Fibroblast of skin of right quadriceps (primary cell): ENCODE measurements around the gene ENTPD5.
"Not testable (repeated sequence)": the region's sequence is repeated elsewhere in the genome, so short reads cannot be mapped to it uniquely, and the experiment has no call there.

Experiments used
- DNase-seq: peaks from one replicate; pipeline ENCODE4 v3.0.0-alpha.2; 2013

The ENTPD5 gene

GRCh38 chr14:73998726-73999125 is 20.4 kb downstream of the ENTPD5 start:
- DNase-seq = no peak

DNA sequence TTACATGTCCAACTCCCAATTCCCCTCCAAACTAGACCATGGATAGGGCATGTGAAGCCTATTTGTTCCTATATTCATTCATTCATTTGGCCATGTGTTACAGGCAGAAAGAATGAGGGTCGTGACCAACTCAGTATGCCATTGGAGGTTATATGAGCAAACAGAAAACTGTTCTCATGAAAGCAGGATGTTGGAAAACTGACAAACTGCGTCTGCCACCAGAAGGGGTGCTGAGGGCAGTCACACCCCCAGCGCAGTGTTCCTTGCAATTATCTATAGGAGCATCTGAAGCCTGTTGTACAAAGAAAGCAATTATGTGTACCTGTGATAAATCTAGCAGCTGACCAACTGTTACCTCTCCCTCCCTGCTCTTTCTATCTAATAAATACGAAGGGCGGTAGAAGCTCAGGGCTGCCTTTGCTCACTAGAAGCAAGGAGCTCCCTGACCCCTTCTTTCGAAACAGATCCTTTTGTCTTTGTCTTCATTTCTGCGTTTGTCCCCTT is 21.1 kb downstream of the ENTPD5 start:
- DNase-seq = no peak

DNA sequence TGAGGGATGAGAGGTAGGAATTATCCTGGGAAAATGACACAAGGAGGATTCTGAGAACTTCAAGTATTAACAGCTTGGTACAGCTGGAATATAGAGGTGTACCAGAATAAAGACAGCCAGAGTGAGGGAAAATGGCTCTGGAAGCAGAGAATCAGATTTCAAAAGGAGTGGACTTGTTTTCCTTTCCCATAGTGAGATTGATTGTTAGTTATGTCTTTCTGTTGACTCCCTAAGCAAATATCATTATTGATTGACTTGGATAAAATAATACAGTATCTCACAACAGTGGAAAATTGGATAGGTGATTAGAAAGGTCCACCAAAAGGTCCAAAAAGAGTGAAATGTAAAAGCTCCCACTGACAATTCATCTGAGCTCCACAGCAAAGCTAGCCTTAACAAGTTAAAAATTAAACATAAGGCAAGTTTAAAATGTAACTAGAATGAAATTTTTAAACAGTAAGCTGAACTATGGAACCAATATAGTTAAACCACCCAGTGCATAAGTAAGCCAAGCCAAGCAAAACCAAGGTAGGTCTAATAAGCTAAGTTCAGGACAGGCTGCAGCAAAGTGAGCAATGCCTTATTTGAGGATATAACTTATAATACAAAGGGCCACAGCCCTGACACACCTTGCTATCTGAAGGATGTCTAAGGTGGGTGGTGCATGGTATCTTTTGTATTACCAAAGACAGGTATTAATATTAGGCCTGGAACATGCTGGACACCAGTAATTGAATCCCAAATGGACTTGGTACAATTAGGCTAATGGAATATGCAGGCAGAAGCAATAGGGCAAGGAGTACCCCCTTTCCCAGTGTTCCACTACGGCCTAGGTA is 21.8 kb downstream of the ENTPD5 start:
- no peak for DNase-seq

GRCh38 chr14:73996731-73997107 is 22.4 kb downstream of the ENTPD5 start:
- DNase-seq = no peak

DNA sequence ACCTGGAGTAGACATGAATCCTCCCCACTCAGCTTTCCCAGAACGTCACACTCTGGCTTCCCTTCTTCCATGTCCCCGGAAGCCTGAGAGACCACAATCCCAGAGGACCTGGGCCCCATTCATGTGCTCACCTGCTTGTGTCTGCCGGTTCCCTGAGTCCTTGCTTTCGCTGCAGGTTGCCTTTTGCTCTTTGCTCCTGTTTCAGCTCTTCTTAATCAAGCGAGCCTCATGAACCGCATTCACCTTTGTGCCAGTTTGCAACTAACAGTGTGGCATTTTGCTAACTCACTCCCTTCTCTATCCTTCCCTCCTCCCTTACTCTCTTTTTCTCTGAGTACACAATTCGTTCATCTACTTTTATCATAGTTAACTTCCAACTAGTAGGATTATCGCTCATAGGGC is 23.1 kb downstream of the ENTPD5 start:
- no peak for DNase-seq

DNA sequence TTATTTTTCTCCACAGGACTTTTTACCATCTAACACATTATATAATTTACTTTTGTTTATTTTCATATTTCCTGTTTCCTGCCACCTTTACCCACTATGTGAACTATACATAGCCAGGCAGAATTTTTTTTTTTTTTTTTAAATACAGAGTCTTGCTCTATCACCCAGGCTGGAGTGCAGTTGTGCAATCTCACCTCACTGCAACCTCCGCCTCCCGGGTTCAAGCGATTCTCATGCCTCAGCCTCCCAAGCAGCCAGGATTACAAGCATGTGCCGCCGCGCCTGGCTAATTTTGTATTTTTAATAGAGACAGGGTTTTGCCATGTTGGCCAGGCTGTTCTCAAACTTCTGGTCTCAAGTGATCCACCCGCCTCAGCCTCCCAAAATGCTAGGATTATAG is 24.2 kb downstream of the ENTPD5 start:
- not testable (repeated sequence) for DNase-seq

DNA sequence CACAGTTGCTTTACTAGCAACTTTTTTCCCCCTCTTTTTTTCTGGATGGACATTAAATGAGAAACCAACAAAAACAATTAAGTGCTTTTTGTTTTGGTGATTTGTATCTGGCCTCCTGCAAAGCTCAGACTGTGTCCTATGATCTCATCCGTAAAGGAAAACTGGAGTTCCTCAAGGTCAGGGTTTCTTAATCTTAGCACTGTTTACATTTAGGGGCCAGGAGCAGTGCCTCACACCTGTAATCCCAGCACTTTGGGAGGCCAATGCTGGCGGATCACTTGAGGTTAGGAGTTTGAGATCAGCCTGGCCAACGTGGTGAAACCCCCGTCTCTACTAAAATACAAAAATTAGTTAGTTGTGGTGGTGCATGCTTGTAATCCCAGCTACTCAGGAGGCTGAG is 28.0 kb downstream of the ENTPD5 start:
- DNase-seq = no peak

GRCh38 chr14:73988656-73989055 is 30.4 kb downstream of the ENTPD5 start:
- DNase-seq = not testable (repeated sequence)

DNA sequence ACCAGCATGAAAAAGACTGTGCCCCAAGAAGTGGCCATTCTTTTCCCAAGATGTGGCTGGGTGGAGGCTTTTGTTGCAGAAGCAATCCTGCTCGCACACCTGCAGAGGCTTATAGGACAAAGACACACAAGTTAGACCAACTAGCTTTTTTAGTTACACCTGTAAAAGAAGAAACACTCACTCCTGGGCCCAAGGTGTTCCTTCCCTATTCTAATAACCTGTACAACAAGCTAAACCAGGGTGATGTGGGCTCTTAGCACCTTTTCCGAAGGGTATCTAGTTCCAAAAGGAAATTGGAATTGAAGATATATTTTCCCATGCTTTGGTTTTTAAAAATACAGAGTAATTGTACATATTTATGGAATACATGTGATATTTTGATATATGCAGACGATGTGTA is 31.0 kb downstream of the ENTPD5 start:
- no peak for DNase-seq

DNA sequence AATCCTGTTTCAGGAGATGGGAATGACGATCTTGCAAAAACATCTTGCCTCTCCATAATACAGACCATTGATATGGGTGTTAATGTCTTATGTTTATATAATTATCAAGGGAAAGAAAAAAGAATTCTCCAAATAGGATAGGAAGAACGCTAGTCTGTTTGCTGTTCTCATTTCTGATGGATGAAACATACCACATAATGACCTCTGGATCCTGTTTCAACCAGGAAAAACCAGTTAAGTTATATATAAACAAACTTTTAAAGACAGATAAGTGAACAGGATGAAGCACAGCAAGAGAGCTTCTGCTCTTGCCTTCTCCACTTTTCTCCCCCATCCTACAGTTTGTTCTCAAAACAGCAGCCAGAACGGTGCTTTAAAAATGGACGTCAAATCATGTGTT is 41.2 kb downstream of the ENTPD5 start:
- DNase-seq = no peak

DNA sequence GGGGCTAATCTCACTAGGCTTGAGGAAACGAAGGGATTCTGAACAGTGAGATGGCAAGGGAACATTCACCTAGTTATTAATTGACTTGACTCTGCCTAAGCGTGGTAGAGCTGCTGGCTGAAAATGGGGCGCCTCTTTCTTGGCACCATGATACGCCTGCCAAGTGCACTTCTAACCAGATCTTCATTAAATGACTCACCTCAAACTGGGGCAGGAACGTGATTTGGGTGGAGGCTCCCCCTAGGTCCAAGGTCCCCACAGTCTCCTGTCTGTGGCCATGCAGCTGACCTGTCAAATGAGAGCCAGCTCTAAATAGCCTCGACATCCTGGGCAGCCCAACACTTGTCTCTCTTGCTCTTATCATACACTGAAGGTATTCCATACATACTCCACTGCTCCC is 43.0 kb downstream of the ENTPD5 start:
- no peak for DNase-seq

DNA sequence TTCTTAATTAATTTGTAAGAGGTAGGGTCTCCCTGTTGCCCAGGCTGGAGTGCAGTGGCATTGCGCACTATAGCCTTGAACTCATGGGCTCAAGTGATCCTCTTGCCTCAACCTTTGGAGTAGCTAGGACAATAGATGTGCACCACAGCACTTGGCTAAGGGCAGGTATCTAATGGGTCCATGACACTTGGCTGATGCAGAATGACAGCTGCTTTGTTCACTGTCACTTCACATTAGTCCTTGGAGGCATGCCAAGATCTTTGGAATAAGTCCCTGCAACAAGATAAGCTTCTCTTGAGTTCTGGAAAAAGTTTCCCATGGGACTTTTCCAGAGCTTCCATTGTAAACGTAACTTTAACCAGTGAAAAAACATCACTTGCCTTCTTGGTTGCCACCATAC is 45.6 kb downstream of the ENTPD5 start:
- DNase-seq = no peak

DNA sequence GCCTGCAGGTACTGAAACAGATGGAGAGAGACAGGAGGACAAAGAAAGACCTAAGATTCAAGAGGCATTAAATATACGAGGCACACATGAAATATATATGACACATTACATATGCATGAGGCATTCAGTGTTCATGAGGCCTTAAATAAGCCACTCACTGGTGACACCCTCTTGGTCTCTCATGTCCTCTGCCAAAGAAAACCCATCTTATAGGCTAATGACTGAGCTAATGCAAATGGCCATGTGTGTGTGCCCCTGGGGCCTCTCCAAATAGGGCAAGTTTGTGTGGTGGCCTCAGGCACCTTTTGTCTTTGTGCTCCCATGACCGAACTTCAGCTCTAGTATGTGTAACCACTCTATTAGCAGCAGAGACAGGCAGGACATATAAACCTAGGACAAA is 50.2 kb downstream of the ENTPD5 start:
- no peak for DNase-seq

DNA sequence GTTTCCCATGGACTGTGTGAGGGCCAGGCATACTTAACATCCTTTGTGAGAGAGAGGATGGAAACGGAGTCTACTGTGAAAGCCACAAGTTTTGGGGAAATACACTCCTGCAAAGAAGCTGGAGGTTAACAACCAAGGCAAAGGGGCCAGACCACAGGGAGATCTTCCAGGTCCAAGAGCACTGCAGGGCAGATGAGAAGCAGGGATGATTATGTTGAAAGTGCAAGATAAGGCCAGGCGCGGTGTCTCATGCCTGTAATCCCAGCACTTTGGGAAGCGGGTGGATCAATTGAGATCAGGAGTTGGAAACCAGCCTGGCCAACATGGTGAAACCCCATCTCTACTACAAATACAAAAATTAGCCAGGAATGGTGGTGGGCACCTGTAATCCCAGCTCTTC is 53.9 kb downstream of the ENTPD5 start:
- DNase-seq = no peak

- no peak for DNase-seq
Measured at GRCh38 chr14:73961192-73961591, 57.9 kb downstream of the ENTPD5 start.

DNA sequence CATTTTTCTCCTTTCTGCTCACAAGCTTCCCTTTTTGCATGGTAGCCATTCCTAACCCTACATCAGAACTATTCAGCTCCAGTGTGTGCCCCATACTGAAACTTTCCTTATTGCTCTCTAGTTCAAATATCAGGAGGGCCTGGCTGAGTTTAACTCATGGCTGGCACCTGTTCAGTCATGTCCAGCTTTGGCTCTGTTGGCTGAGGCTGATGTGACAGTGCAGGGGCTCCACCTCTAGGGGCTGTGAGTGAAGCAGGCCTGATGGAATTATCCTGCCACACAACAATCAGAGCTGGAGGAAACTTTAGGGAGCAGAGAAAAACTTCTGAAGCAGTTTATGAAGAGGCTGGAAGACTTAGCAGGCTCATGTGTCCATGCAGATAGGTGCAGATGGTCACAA is 60.5 kb downstream of the ENTPD5 start:
- no peak for DNase-seq

DNA sequence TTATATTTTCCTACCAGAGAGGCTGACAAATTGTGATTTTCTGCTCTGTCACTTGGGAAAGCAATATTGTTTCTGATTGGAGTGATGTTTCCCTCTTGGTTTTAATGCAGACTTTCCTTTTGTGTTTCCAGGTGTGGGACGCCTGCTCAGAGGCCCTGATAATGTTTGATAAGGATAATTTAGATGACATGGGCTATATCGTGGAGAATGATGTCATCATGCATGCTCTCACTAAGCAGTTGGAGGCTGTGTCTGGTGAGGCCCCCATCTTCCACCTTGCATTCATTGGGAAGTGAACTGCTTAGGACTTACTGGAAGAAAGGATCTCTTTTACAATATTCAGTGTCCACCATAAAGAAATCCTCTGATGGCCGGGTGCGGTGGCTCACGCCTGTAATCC is 63.4 kb downstream of the ENTPD5 start:
- DNase-seq = no peak

DNA sequence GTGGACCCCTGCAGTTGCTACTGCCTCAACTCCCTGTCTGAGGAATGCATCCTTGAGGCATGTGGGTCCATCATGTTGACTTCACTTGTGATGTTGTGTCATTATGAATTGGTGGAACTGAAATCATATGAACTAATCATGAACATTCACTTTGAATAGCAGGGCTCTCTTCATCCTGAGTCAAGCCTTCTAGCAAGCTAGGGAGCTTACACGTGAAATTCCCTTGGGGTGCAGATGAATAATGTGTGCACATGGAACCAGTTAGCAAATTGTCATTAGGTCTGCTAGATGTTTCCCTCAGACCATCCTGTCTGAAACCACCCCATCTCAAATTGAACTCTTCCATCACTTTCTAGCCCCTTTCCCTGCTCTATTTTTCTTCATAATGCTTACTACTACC is 65.4 kb downstream of the ENTPD5 start:
- DNase-seq = peak; percentile 8

- DNase-seq = peak; percentile 96
Measured at GRCh38 chr14:73949752-73950734, 69.0 kb downstream of the ENTPD5 start, which contains the start of the genes COQ6 and FAM161B. Gene COQ6 (plus strand): TSS chr14:73950302. CDS start chr14:73950333, 31 bp downstream. Gene FAM161B (minus strand): TSS chr14:73950094. CDS start chr14:73950026, 68 bp downstream.

GRCh38 chr14:73945159-73945670 is 73.9 kb downstream of the ENTPD5 start:
- no peak for DNase-seq

DNA sequence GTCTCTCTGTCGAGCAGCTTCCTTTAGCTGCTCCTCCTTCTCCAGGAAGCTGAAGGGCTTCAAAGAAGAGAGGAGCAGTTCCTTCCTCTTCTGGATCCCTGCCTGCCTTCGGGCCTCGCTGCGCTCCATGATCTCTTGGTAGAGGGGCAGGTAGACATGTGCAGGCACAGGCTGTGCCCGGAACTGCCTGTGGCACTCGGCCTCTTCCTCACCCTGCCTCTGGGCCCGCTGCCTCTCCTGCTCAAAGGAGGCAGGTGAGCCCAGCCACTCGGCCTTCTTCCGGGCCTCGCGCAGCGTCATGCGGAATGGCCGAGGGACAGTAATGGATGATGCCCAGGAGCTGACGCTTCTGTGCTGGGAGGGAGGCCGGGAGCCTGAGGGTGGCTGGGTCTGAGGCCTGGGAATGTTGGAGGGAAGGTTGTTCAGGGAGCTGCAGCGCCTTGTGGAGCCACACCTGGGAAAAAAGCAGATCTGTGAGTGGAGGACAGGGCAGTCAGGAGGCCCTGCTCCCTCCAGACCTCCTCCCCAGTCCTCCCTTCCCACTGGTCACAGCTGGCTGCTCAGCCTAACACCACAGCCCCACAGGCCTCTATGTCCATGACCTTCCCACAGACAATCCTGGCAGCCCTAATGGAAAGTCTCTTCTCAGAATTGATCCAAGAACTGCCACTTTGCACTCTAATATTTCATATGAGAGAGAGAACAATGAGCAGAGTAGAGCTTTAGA is 74.5 kb downstream of the ENTPD5 start:
- DNase-seq = no peak

- peak; percentile 34 for DNase-seq
Measured at GRCh38 chr14:73943083-73943482, 76.0 kb downstream of the ENTPD5 start.

DNA sequence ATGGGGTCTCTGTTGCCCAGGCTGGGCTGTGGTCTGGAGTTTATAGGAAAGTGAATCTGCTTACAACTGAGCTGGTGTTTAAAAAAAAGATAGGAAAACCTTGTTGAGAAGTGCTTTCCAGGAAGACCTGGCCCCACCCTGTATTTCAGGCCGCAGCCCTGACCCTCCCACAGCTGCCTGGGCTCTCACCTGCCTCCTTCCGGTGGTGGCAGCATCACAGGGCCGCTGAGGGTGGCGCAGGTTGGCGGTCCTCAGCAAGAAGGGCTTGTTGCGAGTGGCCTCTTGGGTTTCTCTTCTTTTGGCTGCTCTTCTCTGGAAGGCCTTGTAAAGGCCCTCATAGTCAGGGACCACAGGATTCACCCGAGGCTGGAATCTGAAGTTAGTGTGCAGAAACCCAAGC is 76.9 kb downstream of the ENTPD5 start:
- DNase-seq = no peak
